Measurements from ENCODE around the gene TMEM178A.
A peak's percentile ranks its signal among the peaks of the same experiment; 100 is the strongest.
"Not testable (repeated sequence)": the region's sequence is repeated elsewhere in the genome, so short reads cannot be mapped to it uniquely, and the experiment has no call there.

Gene TMEM178A

DNA sequence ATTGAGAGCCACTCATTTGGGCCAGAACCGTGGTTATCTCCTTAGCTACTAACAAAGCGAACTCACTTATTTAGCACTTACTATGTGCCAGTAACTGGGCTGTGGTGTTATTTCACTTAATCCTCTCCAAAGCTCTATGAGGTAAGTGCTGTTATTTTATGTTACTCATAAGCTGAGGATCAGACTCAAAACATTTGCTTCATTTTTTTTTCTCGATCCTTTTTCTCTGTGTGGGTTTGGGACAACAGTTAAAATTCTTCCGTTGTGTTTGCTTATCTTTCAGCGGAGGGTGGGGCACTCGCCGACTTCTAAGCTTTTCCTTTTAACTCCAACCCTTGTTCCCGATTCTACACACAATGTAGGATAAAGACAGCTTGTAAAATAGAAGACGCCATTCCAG is 52.8 kb downstream of the TMEM178A start:
- no peak for DNase-seq

DNA sequence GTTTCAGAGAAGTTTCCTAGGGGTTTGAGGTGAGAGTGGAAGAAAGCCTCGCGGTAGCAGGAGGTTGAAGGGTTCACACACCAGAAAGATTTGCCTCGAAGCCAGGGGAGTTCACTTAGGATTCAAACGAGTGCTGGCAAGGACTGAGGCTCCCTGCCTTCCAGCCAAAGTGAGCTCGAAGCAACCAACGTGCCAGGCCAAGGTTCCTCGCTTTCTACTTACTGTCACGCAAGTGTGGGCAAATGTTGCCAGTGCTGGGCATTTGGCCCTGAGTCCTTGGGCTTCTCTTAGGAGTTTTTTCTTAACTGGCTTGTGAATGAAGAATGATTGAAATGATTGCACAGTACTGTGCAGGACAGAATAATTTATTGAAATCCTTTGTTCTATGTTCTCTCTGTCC is 53.6 kb downstream of the TMEM178A start:
- DNase-seq, result no peak

DNA sequence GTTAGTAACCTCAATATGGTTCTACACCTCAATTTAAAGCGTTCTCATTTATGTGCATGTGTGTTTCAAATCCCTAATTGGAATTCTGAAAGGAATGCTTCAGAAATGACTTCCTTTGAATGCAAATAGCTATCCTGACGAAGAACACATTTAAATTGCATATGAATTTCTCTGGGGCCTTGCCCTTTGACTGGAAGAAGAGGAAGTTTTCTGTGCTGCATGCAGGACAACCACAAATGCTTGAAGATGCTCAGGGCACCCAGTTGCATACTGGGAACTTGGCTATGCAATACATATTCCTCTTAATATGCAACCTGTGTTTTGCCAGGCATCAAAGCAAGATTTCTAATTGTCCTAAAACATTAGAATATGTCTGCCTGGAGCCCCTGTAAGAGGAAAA is 55.3 kb downstream of the TMEM178A start:
- DNase-seq, result no peak

DNA sequence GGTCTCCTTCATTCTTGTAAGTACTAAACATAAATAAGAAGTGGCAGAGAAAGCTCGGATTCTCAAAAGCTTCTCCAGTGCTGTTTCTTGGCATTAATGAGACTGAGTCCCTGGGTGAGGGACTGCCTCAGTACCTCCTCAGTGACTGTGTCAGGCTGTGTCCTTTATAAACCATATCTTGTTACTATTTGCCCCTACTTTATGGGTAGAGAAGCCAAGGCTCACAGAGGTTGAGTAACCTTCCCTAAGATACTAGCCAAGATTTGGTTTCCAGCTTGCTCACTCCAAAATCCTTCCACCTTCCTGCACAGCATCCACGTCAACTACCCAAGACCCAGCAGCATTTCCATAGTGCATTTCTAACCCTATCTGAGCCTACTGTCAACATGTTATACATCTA is 57.8 kb downstream of the TMEM178A start:
- DNase-seq, result no peak

DNA sequence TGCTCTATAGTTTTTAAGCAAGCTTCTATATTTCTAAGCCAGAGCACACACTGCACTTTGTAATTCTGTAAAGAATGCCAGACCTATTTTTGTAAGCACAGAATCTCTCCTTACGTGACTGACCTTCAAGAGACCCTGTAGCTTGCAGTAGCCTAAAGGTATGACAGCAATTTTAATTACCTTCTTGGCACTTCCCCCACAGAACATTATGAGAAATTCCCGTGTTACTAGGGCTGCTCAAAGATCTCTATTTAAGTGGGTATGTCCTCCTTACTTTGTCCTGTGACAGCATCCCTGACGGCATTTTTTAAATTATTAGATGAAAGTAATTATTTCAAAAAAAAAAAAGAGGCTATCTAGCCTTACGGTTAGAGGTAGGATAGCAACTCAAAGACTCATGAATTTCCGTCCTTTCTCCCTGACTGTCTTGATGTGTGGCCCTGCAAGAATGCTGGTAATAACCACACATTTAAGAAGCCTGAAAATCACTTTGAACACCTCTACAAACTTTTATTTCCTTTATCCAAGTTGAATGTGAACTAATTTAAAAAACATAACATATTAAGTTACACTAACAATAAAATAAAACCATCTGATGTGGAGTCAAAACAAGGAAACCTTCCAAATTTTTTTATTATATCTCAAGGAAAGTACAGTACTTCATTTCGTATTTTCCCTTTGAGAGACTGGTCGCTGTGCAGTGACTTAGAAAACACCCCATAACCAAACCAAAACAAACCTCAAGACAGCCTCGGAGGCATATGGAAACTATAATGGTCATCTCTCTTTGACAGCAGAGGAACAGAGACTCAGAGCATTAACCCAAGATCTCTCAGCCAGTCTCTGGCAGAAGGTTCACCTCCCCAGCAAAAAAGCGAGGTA is 58.5 kb downstream of the TMEM178A start:
- no peak for DNase-seq

DNA sequence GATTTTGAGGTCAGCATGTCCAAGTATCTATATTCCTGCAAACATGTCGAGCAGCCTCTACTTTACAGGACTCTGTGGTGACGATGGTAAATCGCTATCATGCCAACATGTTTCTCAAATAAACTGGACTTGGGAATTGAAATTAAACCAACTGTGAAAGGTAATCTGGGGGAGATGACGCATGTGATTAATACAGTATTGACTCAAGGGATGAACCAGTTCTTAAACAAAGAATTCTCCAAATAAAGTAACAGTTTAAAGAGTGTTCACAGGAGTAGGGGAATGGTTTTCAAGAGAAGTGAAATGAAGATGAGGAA is 59.1 kb downstream of the TMEM178A start:
- DNase-seq, result no peak

DNA sequence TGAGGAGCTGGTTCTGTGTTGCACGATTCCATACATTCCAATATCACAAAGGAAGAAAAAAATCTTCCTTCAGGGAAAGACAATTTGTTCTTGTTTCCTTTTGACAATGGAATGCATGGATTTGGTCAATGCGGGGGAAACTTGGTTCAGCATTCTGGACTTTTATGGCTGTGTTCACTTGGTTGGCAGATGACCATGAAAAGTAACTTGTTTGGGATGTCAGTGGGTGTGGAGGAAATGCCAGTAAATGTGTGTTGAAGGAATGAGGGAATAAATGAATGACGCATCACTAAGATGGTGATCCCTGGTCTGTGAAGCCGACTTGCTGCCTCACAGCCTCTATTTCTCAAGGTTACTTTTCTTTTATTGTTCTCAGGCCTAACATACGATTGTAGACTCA is 59.7 kb downstream of the TMEM178A start:
- no peak for DNase-seq

DNA sequence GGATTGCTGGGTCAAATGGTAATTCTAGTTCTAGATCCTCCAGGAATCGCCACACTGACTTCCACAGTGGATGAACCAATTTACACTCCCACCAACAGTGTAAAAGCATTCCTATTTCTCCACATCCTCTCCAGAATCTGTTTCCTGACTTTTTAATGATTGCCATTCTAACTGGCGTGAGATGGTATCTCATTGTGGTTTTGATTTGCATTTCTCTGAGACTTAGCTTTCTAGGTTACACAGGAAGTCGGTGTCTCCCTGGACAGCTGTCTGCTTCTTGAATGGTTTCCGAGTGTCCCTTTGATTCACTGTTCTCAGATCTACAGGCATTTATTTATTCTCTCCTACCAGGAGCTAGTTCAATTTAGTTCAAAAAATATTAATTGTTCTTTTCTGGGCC is 62.4 kb downstream of the TMEM178A start:
- not testable (repeated sequence) for DNase-seq

DNA sequence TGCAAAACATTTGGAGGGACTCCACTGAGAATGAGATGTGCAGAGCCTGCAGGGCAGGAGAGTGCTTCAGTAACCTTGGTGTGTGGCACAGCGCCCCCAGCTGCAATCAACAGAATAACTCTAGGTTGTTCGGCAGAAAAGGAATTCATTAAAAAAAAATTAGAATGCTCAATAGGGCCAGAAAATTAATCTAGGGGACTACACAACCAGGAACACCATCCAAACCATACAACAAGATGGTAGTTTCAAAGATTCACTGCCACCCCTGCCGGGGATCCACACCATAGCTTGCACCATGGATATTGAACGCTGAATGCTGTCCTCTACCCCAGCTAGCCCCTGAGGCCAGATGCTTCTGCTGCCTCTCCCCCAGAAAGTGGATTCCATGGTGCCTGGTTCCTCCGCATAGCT is 63.2 kb downstream of the TMEM178A start:
- DNase-seq, result no peak

DNA sequence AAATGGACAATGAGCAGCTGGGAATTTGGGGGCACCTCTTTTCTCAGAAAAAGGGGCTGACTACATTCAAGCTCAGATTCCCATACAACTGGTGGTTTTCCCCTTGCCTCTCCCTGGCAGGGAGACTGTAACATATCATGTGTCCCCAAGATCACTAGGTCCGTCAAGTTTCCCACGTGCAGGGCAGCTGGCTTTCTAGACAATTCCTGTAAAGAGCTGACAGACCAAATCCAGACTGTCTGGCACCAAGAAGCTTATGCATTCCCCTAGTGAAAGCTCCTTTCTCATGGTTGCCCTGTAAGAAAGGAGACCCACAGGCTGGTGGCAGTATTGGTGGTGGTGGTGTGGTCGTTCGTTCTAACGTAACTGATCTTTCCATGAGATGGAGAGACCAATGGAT is 64.6 kb downstream of the TMEM178A start:
- DNase-seq, result no peak

DNA sequence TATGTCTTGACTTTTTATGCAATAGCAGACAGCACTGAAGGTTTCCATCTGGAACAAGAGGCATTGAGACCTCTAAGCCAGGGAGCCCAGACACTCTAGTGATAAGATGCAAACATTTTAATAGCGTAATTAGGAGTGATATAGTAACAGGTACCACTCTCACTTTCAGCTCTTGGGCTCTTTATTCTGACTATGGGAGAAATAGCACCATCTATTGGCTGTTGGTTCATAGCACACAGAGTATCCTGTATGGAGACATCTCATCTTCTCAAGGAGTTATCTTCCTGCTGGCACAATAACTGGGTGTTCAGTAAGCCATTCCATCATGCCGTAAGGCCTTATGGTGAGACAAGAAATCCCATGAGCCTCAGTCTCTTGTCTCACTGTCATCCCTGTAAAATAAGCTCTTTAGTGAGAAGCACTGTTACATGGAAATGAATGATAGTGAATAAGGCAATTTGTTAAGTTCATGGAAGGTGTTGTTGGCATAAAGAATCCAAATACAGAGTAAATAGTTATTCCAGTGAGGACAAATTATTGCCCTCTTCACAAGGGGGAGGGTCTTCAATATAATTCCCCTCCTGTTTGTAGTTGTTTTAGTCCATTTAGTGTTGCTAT is 65.1 kb downstream of the TMEM178A start:
- peak; percentile 17 to 65 (median 47) for DNase-seq

DNA sequence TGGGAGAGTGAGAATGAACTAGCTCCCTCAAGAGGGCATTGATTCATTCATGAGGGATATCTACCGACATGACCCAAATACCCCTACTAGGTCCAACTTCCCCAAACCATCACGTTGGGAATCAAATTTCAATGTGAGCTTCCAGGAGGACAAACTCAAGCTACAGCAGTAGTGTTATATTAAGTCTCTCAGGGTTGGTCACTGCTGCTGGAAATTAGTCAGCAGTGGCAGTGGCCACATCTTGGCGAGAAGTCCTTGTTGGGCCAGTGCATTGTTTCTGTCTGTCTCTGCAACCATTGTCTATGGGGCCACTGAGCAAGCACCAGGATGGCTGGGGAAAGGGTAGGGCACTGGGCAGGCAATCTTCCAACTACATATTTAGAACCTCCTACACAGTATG is 65.8 kb downstream of the TMEM178A start:
- no peak for DNase-seq

DNA sequence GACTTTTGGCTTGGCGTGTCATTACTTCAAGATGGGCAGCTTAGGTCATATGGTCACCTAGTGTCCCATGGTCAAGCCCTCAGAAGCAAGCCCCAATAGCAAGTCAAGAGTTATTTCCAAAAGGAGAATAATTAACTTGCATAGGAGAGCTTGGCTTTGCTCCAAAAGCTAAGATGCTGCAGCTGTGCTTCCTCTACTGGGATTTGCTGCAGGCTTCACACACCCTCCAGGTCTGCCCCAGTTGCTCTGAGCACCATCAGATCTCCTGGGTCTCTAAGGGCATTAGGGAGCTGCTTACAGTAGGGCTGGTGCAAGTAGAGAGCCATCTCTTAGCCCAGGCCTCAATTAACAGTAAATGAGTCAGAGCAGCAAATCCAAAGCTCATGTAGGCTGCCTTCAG is 66.8 kb downstream of the TMEM178A start:
- peak in 1 of 3 experiments; percentile 21 for DNase-seq

DNA sequence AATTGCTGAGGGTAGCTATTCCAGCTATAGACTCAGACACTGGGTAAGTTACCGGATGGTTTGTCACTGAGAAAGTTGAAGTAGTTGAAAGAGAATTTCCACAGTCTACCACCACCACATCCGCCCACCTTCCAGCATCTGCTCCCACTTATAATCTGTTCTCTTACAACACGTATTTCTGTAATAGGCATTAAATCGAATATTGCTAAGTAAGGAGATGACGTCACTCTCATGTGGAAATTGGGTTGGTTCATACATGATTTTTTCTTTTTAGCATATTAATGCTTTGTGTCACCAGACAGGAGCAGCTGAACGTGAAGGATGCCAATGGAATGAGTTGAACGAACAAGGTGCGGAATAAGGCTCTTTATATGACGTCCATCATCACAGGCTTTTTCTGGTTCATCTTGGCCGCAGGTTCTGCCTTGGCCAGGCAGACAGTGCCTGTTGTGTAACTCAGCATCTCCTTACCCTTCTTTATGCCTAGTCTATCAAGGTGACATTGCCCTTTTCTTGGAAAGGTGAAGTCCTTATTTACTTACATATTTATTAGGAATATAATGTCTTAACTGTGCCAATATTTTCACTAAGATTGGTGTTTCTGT is 67.5 kb downstream of the TMEM178A start:
- no peak for DNase-seq

DNA sequence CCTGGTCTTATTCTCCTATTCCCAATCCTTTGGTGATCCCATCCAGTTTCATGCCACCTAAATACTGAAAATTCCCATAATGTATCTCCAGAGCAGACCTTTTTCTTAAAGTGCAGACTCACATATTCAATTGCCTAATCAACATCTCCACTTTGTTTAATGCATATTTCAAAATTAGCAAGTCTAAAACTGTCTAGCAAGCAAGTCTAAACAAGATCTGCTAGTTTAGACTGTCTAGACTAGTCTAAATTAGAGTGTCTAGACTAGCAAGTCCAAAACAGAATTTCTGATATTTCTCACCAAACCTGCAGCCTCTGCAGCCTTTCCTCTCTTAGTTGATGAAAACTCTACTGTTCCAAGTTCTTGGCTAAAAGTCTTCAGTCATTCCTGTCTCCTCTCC is 68.7 kb downstream of the TMEM178A start:
- no peak for DNase-seq

DNA sequence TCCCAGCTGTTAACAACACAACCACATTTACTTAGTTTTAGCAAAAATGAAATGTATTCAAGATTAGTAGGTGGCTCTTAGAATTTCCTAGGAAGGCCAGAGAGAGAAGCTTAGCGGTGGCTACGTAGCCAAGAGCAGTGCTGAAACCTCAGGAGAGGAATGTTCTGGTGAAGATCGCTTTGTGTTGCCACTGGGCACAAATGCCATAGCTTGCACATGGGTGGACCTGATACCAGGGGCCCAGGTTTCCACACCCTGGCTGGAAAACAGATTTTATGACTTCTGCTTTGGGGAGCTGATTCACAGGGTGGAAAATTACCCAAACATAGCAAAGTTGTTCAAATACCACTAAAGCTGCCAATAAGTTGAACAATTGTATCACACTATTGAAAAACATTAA is 69.9 kb downstream of the TMEM178A start:
- DNase-seq, result no peak

DNA sequence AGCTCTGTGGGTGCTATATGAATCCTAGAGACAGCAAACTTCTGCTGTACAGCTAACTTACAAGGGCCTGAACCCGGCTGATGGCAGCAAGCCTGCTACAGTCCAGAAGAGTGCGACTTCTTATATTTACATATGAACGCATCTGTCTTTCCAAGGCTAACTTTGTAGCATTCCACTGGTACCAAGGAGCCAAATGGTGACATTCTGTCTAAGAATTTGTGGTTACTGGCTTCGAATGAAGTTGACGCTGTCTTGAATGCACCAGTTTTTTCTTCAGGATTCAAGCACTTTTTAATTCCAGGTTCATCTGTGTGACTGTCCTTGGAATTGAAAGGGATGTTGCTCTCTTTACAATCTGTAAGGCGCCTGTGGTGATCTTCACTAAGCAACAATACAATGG is 70.9 kb downstream of the TMEM178A start:
- DNase-seq, result no peak

DNA sequence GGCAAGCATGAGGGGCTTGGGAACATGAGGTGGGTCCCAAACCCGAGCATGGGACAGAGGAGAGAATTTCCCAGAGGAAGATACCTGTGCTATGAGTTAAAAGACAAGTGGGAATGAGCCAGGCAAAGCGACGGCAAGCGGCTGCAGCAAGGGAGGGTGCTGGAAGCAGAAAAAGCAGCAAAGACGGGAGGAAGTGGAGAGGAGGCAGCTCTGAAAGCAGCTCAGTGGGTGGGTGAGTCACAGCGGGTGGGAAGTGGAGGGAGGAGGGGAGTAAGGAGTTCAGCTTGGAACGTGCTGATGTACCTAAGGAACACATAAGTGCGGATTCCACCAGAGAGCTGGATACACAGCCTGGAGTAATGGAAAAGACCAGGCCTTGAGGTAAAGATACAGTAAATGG is 71.9 kb downstream of the TMEM178A start:
- no peak for DNase-seq

DNA sequence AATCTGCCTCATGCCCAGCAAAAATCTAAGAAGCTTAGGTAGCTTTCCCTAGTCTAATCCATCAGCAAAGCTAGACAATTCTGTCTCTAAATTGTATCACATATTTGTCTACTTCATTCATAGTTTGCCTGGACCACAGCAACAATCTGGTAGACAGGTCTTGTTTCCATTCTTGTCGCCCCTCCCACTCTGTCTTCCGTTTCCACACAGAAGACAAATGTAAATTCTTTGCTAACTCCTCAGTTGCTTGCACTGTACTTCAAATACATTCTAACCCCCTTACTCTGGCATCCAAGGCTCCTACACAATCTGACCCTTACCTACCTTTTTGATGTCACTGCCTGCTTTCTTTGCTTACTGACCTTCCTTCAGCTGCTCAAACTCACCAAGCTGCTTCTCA is 73.2 kb downstream of the TMEM178A start:
- no peak for DNase-seq

DNA sequence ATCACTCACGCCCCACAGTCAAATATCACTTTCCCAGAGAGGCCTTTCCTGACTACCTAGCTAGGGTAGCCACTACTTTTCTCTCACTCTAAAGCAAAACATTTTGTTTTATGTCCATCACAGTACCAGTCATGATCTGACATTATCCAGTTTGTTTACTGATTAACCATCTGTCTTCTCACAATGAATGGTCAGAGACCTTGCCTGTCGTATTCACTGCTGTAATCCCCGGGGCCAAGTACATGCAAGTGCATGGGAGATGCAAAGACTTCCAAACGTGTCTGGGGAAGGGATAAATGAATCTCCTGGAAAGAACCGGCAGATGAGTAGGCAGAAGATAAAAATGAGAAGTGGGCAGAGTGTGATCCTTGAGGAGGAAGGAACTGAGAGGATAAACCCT is 73.7 kb downstream of the TMEM178A start:
- DNase-seq, result no peak

DNA sequence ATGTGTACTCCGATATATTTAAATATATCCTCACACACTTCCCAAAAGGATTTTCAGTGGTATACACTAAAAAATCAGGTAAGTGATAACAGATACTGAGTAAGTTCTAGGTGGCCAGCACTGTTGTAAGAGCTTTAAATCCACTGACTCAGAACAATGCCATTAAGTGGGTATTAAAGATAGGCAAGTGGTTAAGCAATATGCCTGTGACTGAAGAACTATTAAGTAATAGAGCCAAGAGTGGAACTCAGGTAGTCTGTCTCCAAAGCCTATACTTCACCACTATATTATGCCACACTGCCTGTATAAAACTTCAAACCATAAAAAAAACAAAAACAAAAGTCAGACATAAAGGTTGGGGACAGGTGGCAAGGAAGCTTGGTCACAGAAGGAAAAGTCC is 76.2 kb downstream of the TMEM178A start:
- DNase-seq, result no peak

DNA sequence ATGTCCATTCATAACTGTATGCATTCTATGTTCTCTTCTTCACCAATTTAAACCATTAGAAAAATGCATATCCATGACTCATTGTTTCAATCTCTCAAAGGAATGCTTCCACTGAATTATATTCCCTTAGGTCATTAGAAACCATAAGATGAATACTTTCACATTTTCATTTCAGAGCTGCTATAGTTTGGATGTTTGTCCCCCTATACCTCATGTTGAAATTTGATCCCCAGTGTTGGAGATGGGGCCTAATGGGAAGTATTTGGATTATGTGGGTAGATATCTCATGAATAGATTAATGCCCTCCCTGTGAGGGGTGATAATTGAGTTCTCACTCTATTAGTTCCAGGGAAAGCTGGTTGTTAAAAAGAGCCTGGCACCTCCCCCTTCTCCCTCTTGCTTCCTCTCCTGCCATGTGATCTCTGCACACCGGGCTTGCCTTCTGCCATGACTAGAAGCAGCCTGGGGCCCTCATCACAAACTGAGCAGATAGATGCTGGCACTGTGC is 77.6 kb downstream of the TMEM178A start:
- DNase-seq, result peak in 1 of 3 experiments; percentile 27

DNA sequence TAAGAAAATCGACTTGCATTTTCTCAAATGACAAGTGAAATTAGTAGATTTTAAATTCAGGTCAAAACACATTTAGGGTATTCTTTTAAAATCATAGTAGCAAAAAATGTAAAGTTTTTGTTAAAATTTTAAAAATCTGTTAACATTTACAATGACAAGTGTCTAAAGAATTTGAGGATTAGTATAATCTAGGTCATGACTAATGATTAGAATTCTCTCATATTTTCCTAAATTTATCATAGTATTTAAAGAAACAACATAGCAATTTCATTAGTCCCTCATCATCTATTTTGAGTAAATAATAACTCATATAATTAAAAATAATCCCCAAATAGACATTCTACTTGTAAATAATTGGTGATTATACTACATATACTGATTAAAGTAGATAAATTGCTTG is 89.7 kb downstream of the TMEM178A start:
- DNase-seq, result no peak

DNA sequence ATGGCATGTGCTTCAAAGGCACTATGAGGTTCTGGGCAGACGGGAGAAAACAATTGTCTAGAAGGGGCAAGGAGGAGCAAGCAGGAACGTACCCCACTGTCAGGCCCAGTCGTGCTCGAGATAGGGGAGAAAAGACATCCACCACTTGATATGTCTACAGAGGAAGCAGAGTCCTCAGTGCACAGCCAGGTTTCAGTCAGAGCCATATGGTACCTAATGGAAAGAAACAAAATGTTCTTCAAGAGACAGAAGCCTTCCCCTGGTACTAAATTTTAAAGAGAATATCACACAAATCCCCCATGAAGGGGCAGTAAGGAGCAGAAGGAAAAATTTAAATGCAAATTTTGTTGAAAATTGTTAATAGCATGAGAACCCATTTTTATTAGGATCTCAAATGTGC is 91.4 kb downstream of the TMEM178A start:
- no peak for DNase-seq

Measured in NCI-H1417 (cell line).